Measurements from ENCODE around the gene NCOA7.

Gene NCOA7

GRCh38 chr6:125814481-125814880 lies 23.7 kb downstream of the NCOA7 start:
- no peak for FAIRE-seq

GRCh38 chr6:125815080-125815910 lies 24.5 kb downstream of the NCOA7 start:
- peak; percentile 15 for FAIRE-seq

DNA sequence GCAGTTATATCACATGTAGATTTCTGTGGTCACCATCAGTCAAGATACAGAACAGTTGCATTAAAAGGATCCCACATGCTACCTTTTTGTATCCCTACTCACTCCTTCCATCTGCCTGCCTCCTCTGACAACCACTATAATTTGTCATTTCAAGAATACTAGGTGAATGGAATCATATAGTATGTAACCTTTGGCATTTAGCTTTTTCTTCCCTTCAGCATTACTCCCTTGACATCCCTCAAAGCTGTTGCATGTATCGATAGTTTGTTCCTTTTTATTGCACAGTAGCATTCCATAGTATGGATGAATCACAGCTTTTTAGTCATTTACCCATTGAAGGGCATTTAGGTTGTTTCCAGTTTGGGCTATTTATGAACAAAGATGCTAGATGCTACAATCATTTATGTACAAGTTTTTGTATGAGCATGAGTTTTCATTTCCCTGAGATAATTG lies 26.1 kb downstream of the NCOA7 start:
- no peak for FAIRE-seq

DNA sequence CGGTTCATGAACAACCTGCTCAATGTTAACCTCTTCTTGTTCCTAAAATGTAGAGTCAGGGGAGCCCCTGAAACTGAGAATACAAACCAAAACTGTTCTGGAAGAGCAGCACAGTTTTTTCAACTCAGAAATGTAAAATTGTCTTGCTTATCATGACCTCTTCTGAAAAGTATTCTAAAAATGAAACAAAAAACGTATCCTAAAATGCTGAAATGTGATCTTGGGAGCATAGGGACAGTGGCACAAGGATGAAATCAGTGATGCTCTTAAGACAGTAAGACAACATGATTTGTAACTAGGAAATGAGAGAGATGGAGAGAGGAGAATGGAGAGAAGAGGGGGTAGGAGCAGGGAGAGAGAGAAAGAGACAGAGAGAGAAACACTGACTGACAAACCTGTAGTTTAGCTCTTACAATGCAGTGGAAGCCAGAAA lies 27.5 kb downstream of the NCOA7 start:
- FAIRE-seq, result no peak

DNA sequence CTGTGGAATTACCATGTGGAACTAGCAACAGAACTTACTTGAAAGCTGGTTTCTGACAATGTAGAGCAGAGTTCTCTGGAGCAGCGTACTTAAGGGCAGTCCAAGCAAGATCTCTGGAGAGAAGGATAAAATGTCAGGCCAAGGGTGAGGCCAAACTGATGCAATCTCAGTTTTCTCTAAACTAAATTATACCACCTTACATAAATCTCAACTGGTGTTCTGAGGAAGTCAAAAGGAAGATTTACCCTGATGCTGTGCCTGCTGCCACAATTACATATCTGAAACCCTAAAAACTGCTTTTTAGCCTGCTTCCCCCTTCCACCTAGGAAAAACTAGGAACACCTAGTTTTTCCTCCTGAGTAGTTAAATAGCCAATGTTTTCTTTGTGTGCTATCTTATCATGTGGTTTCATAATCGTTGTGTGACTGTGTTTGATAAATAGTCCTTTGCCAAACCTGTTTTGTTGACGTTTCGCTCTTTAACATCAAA lies 28.1 kb downstream of the NCOA7 start:
- FAIRE-seq, result no peak

DNA sequence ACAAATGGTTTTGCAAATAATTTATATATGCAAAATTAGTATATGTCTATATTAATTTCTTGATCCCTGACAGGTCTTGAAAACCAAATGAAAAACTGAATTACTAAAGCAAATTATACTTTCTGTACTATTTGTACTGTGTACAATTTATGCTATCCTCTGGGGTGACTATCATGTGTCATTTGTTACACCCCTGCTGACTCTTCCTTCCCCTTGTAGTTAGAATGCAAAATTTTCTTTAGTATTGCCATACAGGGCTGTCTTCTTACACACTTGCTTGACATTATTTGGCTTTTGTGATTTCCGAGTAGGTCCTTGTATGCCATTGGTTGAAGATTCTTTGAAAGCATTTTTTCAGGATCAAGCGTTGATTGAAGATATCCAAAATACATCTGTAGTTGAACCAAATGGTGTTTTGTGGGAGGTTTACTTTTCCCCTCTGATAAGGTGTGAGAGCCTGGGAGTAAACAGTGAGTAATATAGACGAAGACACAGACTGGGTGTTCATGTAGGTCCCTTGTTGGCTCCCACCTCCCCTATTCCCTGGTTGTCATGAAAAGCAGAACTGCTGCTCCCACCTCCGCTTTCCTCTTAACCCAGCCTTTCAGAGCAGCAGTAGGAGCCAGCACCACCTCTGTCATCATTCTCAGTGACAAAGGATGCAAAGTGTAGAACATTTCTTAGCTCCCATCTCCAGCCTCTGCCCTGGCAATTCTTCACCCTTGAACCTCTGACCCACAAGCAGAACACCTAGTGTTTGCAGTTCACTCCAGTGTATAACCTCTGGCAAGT lies 29.0 kb downstream of the NCOA7 start:
- no peak for FAIRE-seq

DNA sequence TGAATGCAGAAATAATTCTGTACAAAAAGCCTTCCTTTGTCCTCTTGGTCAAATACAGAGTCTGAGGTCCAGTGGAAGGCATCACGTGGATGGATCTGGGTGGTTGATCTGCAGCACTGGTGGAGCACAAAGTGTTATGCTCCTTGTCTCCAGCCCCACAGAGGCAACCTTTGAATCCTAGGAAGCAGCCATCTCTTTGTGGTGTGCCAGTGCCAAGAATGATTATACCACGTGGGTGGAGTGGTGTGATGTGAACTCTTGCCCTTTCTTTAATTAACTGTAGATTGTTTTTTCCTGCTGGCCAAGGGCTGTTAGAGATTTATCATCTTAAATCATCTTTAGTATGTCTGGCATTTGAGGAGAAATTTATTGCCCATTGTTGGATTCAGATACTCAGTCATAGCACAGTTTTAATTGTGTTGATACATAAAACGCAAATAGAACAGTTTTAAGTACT lies 31.1 kb downstream of the NCOA7 start:
- FAIRE-seq, result peak; percentile 55

- peak; percentile 66 for FAIRE-seq
Observed at GRCh38 chr6:125823180-125823579, 32.4 kb downstream of the NCOA7 start.

GRCh38 chr6:125824946-125825771 lies 34.4 kb downstream of the NCOA7 start:
- no peak for FAIRE-seq

- FAIRE-seq, result no peak
Observed at GRCh38 chr6:125826695-125827463, 36.1 kb downstream of the NCOA7 start.

- FAIRE-seq, result no peak
Observed at GRCh38 chr6:125827788-125828320, 37.1 kb downstream of the NCOA7 start.

GRCh38 chr6:125828476-125829039 lies 37.8 kb downstream of the NCOA7 start:
- no peak for FAIRE-seq

- no peak for FAIRE-seq
Observed at GRCh38 chr6:125829433-125829832, 38.7 kb downstream of the NCOA7 start.

GRCh38 chr6:125831659-125832058 lies 40.9 kb downstream of the NCOA7 start:
- FAIRE-seq, result no peak

GRCh38 chr6:125832391-125833117 lies 41.8 kb downstream of the NCOA7 start:
- no peak for FAIRE-seq

DNA sequence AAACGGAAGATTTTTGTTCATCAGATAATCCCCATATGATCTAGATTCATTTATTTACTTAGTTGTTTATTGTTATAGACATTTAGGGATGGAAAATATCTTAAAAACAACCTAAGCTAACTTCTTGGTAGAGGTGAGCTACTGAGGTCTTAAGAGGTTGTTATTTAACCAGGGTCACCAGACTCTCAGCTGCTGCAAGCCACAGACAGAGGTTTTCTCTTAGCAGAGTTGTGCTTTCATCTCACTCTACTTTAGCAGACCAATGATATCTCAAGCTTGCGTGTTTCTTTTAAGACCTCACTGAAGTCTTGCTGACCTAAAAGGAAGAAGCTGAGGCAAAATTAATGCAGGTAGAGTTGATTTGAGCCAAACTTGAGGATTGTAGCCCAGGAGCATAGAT lies 43.6 kb downstream of the NCOA7 start:
- FAIRE-seq, result no peak

GRCh38 chr6:125835221-125835744 lies 44.5 kb downstream of the NCOA7 start:
- no peak for FAIRE-seq

DNA sequence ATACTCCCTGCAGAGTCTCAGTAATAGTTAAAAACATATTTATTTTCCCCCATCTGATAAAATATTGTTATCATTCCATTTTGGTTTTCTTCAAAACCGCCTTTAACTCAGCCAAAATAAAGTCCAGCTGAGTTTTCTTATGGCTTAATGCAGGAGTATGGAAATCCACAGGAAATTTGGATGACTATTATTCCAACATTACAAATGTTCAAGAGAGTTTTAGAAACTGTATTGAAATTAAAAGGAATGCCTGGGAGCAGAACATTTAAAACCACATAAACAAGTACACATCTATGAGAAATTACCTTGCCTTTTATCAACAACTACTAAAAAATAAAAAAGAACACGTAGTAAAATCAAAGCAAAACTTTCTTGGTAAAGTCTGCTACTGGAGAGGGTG lies 45.7 kb downstream of the NCOA7 start:
- FAIRE-seq, result no peak

DNA sequence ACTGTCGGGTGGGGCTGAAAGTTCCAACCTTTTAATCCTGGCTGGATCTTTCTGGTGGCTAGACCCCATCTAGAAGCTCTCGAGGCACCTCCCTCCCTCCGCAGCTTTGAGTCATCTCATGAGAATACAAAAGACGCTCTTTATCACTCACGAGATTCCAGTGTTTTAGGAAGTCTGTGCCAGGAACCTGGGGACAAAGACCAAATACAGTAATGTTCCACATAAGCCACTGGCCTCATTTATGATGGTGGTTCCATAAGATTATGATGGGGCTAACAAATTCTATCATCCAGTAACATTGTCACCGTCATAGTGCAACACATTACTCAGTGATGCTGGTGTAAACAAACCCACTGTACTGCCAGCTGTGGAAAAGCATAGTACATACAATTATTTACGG lies 48.7 kb downstream of the NCOA7 start:
- FAIRE-seq, result no peak

DNA sequence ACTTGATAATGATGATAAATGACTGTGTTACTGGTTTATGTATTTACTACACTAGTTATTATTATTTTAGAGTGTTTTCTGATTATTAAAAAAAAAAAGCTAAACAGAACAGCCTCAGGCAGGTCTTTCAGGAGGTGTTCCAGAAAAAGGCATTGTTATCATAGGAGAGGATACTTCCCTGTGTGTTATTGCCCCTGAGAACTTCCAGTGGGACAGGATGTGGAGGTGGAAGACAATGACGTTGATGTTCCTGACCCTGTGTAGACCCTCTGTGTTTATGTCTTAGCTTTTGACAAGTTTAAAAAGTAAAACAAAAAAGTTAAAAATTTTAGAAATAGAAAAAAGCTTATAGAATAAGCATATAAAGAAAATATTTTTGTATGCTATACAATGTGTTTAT lies 49.1 kb downstream of the NCOA7 start:
- no peak for FAIRE-seq
